Femur (tissue), 1 donor: ENCODE measurements around the gene SPRYD4.
A peak's percentile ranks its signal among the peaks of the same experiment; 100 is the strongest.
"Not testable (repeated sequence)": the region's sequence is repeated elsewhere in the genome, so short reads cannot be mapped to it uniquely, and the experiment has no call there.

Source experiments
- DNase-seq: peaks from one replicate; pipeline ENCODE4 v3.0.0-alpha.2; 2017

SPRYD4 gene

DNA sequence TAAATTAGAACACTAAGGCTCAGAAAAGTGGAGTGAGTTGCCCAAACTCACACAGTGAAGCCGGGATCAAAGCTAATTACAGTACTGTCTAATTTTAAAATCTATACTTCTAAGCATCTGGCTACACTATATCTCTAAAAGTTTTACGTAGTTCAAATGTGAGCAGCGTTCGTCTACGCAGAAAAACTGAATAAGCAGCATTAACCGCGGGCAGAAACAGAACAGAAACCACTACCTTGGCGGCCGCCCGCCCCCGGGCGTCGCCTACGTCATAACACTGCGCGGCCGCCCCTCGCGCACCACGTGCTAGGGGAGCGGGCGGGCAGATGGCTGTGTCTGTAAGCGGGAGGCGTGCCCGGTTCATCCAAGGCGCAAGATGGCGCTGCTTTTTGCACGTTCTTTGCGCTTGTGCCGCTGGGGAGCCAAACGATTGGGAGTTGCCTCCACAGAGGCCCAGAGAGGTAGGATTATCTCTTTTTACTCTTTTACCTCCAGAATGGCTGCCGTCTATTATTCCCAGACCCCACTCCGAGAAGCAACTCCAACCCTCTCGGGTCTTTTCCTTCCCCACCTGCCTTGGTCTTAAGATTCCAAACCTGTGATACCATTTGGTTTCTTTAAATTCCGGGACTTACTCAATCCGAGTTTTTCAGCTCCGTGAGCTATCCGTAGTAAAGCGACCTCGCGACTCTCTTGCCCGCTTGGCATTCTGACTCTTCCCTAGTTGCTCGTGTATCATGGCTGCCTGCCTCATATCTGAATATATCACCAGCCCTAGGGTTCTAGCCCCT is at the start of gene SPRYD4:
Gene SPRYD4, plus strand, starts transcription at position 363 of the 791 bp plus-strand sequence. Its CDS starts 14 bp downstream, at position 377.
- peak; percentile 96 for DNase-seq

DNA sequence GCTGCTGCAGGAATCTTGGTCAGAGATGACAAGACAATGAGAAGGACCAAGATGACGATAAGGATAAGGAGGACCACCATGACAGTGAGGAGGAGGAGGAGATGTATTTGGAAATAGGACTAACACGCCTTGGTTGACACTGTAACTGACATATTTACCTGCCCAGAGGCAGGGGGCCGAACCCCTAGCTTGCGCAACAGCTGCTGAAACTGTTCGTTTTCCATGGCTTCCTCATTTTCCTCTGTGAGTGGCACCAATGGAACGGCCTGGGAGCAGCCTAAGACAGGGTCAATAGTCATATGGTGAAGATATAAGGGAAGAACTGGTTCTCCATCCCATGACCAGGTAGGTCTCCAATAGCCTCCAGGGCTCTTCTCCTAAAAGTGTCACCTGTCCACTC is 48.0 kb upstream of the SPRYD4 start:
- no peak for DNase-seq

DNA sequence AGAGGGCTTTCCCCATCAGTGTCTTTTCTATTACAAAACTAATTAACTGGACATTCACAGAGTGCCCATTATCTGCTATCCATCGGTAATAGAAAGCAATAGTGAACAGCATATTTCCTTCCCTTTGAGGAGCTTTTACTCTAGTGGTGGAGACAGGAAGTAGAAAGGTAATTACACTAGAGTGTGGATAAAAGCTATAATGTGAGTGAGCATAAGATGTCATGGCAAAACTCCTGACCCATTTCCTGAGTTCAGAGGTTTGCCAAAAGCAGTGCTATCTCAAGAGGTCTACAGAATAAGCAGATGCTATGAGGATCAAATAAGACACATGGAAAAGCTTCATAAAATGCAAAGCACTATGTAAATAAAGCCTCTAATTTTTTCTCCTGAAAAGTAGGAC is 43.2 kb upstream of the SPRYD4 start:
- DNase-seq, result no peak

DNA sequence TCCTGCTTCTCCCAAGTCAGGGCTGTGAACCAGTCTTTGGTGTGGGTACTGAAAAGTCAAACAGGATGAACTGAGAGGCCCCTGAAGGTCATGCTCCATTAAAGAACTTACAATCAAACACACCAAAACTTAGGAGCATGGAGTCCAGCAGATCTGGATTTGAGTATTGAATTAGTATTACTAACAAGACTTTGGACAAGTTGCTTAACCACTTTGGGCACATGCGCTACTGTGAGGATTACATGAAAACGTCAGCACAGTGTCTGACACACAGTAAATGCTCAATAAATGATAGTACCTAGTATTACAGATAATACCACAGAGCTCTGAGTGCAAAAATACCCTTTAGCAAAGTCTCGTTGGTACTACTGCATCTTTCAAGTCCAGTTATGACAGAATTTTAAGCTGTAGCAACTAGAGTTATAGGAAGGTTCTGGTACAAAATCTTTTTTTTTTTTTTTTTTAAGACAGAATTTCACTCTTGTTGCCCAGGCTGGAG is 42.4 kb upstream of the SPRYD4 start:
- no peak for DNase-seq

DNA sequence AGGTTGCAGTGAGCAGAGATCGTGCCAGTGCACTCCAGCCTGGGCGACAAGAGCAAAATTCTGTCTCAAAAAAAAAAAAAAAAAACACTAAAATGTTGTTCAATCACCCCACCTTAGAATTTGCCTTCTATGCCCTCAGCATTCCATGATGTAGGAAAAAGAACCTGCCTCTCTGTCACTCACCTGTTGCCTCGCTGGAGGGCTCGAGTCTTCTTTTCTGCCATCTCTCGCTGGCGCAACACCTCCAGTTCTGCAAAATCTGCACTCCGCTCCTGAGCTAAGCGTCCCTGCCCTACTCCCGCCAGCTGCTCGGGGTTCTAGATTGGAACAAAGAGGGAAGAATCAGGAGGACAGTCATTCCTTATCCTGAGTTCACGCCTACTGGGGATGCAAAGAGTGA is 37.1 kb upstream of the SPRYD4 start:
- no peak for DNase-seq

DNA sequence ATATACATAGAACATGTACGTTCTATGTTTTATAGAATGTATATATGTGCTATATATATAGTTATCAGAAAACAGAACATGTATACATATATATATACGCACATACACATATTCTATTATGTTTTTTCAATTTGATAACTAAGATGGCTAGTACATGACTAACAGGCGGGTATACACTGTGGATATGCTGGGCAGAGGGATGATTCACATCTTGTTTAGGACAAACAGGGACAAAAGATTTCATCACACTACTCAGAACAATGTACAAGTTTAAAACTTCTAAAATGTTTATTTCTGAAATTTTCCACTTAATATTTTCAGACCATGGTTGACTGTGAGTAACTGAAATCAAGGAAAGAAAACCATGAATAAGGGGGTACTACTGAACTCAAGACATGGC is 36.5 kb upstream of the SPRYD4 start:
- no peak for DNase-seq

DNA sequence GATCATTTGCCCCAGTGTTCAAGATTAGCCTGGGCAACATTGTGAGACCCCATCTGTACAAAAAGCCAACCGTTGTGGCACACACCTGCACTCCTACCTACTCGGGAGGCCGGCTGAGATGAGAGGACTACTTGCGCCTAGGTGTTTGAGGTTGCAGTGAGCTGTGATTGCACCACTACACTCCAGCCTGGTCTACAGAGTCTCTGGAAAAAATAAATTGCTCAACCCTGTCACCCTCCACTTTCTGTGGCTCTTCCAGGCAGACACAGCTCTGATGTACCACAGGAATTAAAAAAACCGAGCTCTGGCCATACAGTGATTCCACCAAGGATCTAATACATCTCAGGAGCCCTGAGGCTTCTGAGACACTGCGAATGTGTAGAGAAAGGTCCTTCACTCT is 33.5 kb upstream of the SPRYD4 start:
- DNase-seq, result no peak

DNA sequence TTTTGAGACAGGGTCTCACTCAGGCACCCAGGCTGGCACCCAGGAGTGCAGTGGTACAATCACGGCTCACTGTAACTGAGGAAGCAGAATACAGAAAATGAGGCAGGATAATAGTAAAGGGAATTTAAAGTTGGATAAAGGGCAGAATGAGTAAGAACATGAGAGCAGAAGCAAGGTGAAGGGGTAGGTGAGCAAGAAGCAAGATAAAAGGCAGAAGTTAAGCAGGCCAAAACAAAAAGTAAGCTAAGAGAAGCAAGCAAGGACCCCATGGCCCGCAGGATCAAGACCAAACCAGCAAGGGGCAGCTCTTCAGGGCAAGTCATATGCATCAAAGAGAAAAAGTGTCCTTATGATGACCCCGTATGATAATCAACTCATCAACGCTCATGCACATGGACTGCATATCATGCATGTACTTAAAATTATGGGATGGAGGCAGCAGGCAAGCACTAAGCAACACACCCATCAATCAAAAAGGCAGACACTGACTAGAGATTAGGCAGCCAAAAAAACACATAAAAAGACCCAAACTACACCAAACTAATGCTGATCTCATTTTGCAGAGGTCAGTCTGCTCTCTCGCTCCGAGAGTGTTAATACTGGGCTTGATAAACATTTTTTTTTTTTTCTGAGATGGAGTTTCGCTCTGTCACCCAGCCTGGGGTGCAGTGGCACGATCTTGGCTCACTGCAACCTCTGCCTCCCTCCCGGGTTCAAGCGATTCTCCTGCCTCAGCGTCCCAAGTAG is 30.8 kb upstream of the SPRYD4 start:
- DNase-seq, result no peak

DNA sequence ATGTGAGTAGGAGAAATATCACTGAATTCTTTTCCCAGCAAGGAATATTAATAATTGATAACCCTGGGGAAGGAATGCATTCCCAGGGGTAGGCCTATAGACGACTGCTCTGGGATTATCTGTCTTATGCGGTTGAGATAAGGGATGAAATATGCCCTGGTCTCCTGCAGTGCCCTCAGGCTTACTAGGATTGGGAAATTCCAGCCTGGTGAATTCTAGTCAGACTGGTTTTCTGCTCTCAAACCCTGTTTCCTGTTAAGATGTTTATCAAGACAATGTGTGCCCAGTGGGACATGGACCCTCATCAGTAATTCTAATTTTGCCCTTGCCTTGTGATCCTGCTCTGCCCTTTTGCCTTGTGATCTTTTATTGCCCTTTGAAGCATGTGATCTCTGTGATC is 25.2 kb upstream of the SPRYD4 start:
- DNase-seq, result not testable (repeated sequence)

DNA sequence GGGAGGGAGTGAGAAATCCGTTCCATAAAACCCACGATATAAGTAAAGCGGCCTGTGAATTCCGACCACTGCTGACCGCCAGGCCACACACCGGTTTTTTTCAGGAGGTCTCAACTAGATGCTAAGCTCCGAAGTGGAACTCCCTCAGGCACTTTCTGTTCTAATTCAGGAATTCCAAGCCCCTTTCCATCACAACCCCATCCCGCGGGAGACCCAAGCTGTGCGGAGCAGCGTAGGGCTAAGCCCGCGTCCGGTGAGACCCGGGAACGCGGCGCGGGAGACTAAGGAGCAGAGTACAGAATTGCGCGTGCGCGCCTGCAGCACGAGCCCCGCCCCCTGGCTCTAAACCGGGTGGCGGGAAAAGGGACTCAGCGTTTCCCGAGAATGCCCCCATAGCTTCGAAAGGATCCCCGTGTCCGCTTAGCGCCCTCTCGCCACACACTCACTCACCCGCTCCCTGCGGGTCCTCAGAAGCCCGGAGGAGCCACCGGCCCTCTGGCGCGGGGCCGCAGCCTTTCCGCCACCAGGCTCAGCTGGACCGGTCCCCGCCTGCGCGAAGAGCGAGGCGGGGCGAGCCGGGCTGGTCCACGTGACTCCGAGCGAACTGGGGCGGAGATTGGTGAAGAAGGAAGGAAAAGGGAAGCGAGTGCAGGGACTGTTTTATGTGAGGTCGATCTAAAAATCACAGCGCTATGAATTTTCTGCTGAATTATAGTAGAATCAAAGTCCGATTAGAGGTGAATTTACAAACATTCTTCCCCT is 19.3 kb upstream of the SPRYD4 start, which contains the start of gene TIMELESS:
Gene TIMELESS, minus strand, starts transcription at position 567 of the 762 bp plus-strand sequence. CDS start 15,256 bp downstream, outside the sequence.
- DNase-seq, result peak; percentile 94

DNA sequence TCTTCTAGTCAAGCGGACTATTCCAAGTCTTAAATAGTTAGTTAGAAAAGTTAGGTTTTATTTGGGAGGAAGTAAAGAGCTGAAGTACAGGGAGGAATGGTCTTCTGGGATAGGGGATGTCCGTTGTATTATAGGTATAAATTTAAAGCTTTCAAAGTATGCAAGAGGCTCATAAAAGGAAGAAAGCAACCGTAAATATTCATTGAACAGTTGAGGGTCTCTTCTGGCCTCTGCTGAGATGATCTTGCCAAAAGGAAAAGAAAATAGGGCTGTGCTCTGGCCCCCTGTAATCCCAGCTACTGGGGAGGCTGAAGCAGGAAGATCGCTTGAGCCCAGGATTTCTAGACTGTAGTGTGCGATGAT is 18.8 kb upstream of the SPRYD4 start:
- DNase-seq, result no peak

DNA sequence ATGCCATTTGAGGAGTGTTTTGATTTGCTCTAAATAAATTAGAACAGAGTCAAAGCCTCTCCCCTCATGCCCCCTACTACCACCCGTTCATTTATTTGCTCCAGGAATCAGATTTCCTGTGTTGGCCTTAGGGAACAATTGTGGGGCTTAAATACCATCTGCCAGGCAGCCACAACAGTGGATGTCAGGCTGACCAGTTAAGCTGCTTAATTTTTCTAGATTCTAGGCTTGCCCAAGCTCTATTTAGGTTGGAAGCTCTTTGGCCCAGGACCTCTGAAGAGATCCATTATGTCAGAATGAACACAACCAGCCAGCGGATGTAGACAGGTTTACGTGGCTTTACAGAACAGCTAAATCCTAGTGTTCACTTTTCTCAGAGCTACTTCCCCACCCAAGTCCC is 18.1 kb upstream of the SPRYD4 start:
- DNase-seq, result no peak

DNA sequence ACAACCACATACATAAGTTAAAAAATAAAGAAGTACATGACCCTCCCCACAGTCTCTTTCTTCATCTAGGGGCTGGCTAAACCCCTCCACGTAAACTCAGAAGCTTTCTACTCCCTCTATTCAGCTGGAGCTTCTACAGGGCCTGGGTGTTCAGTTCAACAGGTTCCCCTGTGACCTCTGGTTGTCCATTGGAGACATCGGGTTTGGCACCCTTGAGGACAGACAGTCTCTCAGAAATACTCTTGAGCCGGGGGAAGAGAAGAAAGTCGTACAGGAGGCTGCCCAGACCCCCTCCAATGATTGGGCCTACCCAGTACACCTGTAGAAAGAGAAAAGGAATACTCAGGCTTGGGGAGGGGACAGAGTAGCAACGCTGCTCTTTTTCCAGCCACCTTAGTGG is 17.2 kb upstream of the SPRYD4 start:
- DNase-seq, result no peak

DNA sequence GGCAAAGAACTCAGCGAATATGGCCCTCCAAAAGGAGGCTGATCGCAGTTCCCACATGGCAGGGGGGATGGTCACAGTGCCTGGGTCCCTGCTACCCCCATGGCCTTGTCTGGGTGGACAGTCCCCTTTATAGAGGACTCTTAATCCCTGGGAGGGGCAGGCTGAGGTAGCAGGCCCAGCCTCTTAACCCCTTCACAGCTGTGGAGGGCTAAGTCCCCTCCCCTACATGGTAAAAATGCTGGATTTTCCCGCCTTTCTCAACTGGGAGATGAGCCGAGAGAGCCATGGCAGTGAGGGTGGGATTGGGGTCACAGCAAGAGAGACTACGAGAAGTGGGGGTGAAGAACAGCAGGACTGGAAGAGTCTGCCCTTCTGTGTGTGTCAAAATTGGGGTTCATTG is 13.8 kb upstream of the SPRYD4 start, which contains the start of gene MIP:
Gene MIP, minus strand, starts transcription at position 101 of the 400 bp plus-strand sequence. Its CDS starts 44 bp downstream, at position 57.
- no peak for DNase-seq

DNA sequence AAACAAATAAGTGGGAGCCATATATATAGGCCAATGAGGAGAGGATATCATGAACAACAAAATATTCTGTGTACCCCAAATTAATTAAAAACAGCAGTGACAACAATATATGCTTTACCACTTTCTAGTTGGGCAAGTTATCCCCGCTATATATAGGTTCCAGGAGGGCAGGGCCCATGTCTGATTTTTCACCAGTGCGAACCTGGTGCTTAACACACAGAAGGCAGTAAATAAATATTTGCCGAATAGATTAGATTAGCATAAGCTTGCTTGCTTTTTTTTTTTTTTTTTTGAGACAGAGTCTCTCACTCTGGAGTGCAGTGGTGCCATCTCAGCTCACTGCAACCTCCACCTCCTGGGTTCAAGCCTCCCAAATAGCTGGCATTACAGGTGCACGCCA is 10.6 kb upstream of the SPRYD4 start:
- no peak for DNase-seq

DNA sequence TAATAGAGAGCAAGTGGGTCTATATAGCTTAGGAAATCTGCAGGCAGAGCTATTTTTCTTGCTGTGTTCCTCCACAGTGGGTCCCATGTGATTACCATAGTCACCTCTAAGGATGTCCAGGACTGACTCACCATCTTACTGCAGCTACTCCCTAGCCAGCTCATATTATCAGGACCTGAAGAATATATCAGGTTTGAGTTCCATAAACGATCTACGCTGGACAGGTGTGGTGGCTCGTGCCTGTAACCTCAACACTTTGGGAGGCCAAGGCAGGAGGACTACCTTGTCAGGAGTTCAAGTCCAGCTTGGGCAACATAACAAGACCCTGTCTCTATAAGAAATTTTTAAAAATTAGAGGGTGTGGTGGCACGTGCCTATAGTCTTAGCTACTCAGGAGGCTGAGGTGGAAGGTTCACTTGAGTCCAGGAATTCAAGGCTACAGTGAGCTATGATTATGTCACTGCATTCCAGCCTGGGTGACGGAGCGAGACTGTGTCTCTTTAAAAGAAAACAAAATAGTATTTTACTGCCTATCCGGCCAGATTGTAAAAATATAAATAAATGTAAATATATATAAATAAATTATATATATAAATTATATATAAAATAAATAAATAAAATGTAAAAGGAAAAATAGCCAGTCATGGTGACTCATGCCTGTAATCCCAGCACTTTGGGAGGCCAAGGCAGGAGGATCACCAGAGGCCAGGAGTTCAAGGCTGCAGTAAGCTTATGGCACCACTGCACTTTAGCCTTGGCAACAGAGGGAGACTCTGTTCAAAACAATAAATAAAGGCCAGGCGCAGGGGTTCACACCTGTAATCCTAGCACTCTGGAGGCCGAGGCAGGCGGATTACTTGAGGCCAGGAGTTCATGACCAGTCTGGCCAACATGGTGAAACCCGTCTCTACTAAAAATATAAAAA is 6.9 kb upstream of the SPRYD4 start:
- no peak for DNase-seq

DNA sequence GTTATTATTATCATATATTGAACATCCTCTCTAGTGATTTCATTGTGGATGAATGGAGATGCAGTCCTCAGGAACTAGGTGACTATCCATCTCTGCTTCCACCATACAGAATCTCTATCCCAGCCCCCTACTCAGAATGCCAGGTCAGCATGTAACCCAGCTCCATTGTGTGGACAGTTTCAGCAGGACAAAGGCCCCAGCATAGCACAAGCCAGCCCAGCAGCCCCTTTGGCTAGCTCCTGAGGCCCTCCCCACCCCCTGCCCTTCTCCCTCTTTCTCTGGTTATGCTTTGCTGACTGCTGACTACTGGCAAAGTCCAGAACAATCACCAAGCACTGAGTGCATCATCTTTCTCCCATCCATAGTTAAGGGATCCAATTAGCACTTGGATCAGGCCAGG is 5.8 kb upstream of the SPRYD4 start:
- DNase-seq, result no peak

DNA sequence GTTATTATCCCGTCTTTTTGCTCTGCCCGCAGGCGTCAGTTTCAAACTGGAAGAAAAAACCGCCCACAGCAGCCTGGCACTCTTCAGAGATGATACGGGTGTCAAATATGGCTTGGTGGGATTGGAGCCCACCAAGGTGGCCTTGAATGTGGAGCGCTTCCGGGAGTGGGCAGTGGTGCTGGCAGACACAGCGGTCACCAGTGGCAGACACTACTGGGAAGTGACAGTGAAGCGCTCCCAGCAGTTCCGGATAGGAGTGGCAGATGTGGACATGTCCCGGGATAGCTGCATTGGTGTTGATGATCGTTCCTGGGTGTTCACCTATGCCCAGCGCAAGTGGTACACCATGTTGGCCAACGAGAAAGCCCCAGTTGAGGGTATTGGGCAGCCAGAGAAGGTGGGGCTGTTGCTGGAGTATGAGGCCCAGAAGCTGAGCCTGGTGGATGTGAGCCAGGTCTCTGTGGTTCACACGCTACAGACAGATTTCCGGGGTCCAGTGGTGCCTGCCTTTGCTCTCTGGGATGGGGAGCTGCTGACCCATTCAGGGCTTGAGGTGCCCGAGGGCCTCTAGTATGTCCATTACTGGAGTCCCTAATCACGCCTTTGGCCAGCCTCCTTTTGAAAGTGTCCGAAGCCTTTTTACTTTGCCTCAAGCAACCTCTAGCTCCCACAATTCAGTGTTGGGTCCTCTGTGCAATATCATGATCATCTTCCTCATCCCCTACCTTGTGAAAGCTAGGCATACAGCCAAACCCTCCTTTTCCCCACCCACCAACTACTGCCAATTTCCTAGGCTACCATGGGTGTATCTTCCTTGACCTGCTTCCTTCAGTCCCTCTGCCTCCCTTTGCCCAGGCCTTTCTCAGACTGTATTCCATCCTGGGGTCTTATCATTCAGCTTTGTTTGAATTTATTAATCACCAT is 891 bp downstream of the SPRYD4 start:
- DNase-seq, result peak; percentile 38

DNA sequence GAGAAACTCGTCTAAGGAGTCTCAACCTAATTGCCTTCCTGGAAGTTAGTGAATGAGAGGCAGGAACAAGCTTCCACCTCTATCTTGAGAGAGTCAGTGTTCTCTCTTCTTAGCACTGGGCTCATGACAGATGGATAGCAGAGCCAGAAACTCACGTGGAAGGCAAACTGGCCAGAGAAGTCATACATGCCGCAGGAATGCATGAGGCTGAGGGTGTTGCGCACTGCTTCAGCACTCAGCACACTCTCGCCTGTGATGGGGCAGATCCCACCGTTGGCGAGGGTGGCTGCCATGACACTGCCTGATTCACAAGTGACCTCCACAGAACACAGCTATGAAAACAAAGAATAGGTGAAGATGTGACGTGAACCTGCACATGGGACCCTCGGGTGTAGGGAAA is 6.0 kb downstream of the SPRYD4 start:
- no peak for DNase-seq

DNA sequence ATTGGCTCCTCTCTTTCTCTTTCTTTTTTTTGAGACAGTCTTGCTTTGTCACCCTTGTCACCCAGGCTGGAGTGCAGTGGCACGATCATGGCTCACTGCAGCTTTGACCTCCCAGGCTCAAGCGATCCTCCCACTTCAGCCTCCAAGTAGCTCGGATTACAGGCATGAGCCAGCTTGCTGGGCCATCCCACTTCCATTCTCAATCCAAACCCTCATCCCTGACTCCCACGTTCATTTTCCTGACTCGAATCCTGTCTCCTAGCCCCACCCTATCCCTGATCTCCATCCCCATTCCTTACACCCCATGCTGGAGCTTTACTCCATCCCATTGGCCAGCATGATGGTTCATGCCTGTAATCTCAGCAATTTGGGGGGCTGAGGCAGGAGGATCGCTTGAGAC is 7.8 kb downstream of the SPRYD4 start:
- DNase-seq, result no peak

DNA sequence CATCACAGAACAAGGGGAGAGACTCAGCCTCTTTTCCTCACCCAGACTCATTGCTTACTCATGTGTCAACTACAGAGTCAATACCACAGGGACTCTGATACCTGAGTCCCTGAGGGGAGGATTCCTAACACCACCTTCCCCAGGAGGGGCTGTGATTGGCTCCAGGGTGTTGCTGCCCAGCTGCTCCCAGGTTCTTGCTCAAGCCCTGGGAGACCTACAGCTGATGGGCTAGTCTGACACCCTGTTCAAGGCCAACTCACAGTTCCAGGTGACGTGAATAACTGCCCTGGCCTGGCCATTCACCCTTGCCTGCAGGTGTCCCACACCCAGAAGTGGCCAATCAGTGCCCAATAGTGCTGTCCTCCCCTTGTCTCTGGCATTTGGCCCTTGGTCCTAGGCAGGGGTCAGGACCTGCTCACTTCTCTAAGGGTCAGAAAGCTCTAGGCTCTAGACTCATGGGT is 8.6 kb downstream of the SPRYD4 start:
- DNase-seq, result no peak
